Hepatocyte (in vitro differentiated cells): ENCODE results near the gene RGS10. TPM values are rescaled to one million over a fixed set of nuclear protein-coding genes. Genes with fewer than 3 reads are reported as not detected.

Experiments used
- DNase-seq: peaks from one replicate; pipeline ENCODE4 v3.0.0-alpha.2; 2016; ENCODE audit warnings: low spot score
- H2AFZ ChIP-seq: fragments of 200-600 bp; sonication (generic); 2 replicates; pipeline ENCODE4 v1.6.0; 2016; ENCODE audit warnings: antibody characterized with exemption, mild to moderate bottlenecking
- H3K27ac ChIP-seq: fragments of 200-600 bp; sonication (generic); 2 replicates; pipeline ENCODE4 v1.5.1; 2016; ENCODE audit warnings: mild to moderate bottlenecking
- H3K27me3 ChIP-seq: fragments of 200-600 bp; sonication (generic); 2 replicates; pipeline ENCODE4 v1.6.1; 2016
- H3K36me3 ChIP-seq: fragments of 200-600 bp; sonication (generic); replicated peaks from 2 replicates; pipeline ENCODE4 v1.5.1; 2016; ENCODE audit warnings: low read depth; ENCODE audit not compliant: insufficient read depth
- H3K4me1 ChIP-seq: fragments of 200-600 bp; sonication (generic); 2 replicates; pipeline ENCODE4 v1.5.1; 2016; ENCODE audit warnings: mild to moderate bottlenecking, moderate library complexity; ENCODE audit not compliant: insufficient read depth
- H3K4me2 ChIP-seq: fragments of 200-600 bp; sonication (generic); 2 replicates; pipeline ENCODE4 v1.6.0; 2016
- H3K4me3 ChIP-seq: fragments of 200-600 bp; sonication (generic); 2 replicates; pipeline ENCODE4 v1.5.1; 2016; ENCODE audit warnings: mild to moderate bottlenecking
- H3K79me2 ChIP-seq: fragments of 200-600 bp; sonication (generic); 2 replicates; pipeline ENCODE4 v1.6.0; 2017; ENCODE audit warnings: mild to moderate bottlenecking
- H3K9me2 ChIP-seq: fragments of 200-600 bp; sonication (generic); replicated peaks from 2 replicates; pipeline ENCODE4 v1.6.0; 2017; ENCODE audit warnings: mild to moderate bottlenecking; ENCODE audit not compliant: insufficient read depth
- H3K9me3 ChIP-seq: fragments of 200-600 bp; sonication (generic); 2 replicates; pipeline ENCODE4 v1.5.1; 2016; ENCODE audit warnings: low read depth, mild to moderate bottlenecking
- H4K20me1 ChIP-seq: fragments of 200-600 bp; sonication (generic); 2 replicates; pipeline ENCODE4 v1.6.0; 2016; ENCODE audit warnings: mild to moderate bottlenecking; ENCODE audit not compliant: insufficient read depth, poor library complexity, severe bottlenecking
- EZH2 ChIP-seq: fragments of 200-600 bp; sonication (generic); IDR thresholded peaks from 2 replicates; pipeline ENCODE4 v1.6.1; 2016; ENCODE audit warnings: antibody characterized with exemption, mild to moderate bottlenecking, borderline replicate concordance
- EZH2phosphoT487 ChIP-seq: fragments of 200-600 bp; sonication (generic); IDR thresholded peaks from one replicate; pipeline ENCODE4 v1.6.1; 2018; ENCODE audit warnings: antibody characterized with exemption, mild to moderate bottlenecking, low read depth, moderate library complexity; ENCODE audit not compliant: unreplicated experiment, severe bottlenecking
- WGBS: methylation state at CpG from one replicate; pipeline ENCODE4 v1.1.6; 2016; ENCODE audit warnings: low lambda C conversion rate; ENCODE audit errors: missing lambda C conversion rate; 5-methylcytosine and 5-hydroxymethylcytosine counted together
- polyA plus RNA-seq: library from polyadenylated mRNA; unstranded; fragments of >200 nt; fragmentation: Nextera tagmentation; extraction: Ambion mirVana; gene quantifications from 2 replicates; pipeline ENCODE4 v1.2.1, GENCODE V29; 2016
- total RNA-seq: library from RNA; depleted of rRNA; stranded (reverse); fragments of >200 nt; gene quantifications from 2 replicates; pipeline ENCODE4 v1.2.3, GENCODE V29; 2014
- TF ChIP-seq, protein P1 (sequence below): fragments of 200-600 bp; sonication (generic); IDR thresholded peaks from 2 replicates; pipeline ENCODE4 v1.5.1; 2016; ENCODE audit warnings: antibody characterized with exemption, mild to moderate bottlenecking; ENCODE audit not compliant: poor library complexity

The RGS10 gene, protein sequence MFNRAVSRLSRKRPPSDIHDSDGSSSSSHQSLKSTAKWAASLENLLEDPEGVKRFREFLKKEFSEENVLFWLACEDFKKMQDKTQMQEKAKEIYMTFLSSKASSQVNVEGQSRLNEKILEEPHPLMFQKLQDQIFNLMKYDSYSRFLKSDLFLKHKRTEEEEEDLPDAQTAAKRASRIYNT
- total RNA-seq (2.2 and 5.4 TPM in 2 replicates), polyA plus RNA-seq (8.4 and 14.4 TPM in 2 replicates)

DNA sequence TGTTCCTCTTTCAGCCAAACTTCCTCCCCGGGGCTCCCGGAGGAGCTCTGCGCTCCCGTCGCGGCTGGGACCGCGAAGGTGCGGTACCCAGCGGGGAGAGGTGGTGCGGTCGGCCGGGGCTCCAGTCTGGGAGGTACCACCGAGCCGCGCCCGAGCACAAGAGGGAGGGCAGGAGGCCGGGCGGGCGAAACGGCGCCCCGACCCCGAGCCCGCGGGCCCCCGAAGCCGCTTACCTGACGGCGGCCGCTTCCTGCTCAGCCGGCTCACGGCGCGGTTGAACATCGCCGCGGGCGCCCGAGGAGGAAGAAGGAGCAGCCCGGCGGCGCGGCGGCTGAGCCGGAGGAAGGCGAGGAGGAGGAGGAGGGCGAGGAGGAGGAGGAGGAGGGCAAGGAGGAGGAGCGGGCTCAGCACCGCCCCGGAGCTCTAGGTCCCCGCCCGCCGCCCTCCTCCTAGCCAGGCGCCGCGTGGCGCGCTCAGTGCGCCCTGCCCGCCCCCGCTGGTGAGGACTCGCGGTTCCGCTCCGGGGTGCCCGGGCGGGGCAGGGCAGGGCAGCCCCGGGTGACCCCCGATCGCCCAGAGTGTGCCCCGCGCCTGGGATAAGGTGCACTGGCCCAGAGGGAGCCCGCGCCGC lies at the start of gene RGS10:
Gene RGS10 (minus strand): TSS at position 363 of the 631 bp plus-strand sequence. CDS start 81 bp downstream, at position 282.
- TF ChIP-seq EZH2phosphoT487 (peak; percentile 11), EZH2 (peak; percentile 5)
- TF ChIP-seq, protein P1, sequence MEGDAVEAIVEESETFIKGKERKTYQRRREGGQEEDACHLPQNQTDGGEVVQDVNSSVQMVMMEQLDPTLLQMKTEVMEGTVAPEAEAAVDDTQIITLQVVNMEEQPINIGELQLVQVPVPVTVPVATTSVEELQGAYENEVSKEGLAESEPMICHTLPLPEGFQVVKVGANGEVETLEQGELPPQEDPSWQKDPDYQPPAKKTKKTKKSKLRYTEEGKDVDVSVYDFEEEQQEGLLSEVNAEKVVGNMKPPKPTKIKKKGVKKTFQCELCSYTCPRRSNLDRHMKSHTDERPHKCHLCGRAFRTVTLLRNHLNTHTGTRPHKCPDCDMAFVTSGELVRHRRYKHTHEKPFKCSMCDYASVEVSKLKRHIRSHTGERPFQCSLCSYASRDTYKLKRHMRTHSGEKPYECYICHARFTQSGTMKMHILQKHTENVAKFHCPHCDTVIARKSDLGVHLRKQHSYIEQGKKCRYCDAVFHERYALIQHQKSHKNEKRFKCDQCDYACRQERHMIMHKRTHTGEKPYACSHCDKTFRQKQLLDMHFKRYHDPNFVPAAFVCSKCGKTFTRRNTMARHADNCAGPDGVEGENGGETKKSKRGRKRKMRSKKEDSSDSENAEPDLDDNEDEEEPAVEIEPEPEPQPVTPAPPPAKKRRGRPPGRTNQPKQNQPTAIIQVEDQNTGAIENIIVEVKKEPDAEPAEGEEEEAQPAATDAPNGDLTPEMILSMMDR: no peak
- H3K9me2 ChIP-seq: no peaks in the 10 kb centered on the region

DNA sequence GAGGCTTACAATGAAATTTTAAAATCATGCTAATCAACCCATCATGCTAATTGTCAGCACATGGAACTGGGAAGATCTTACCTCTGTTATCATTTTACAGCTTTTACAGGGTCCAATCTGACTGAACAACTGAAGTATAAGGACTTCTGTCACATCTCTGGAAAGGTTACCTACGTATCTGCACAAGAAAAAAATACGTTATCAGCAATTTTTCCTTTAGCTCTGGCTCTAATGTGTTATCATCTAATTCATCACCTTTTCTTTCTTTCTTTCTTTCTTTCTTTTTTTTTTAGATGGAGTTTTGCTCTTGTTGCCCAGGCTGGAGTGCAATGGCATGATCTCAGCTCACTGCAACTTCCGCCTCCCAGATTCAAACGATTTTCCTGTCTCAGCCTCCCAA lies 45.6 kb upstream of the RGS10 start:
- H3K27ac ChIP-seq: no peak overlapping the region
- peaks cover 96% of the 10 kb centered on the region for H4K20me1 ChIP-seq
- no peak overlapping the region for H3K4me3 ChIP-seq
- peaks cover 11% of the 10 kb centered on the region for H3K4me1 ChIP-seq
- no peak overlapping the region for H2AFZ ChIP-seq
- no peak overlapping the region for H3K4me2 ChIP-seq
- 90% methylated on average over 4 of the region's 4 CpGs for WGBS
- H3K36me3 ChIP-seq: no peaks in the 10 kb centered on the region
- H3K9me2 ChIP-seq: no peaks in the 10 kb centered on the region
- H3K79me2 ChIP-seq: peaks cover 100% of the 10 kb centered on the region
- no peak for DNase-seq
- no peaks in the 10 kb centered on the region for H3K9me3 ChIP-seq
- TF ChIP-seq EZH2phosphoT487 (no peak), EZH2 (no peak)
- TF ChIP-seq, protein P1: no peak
- H3K27me3 ChIP-seq: no peaks in the 10 kb centered on the region

More for the DNA sequence above, at the start of gene RGS10:
- Histone ChIP-seq H3K4me1 (peaks cover 18% of the 10 kb centered on the region), H3K36me3 (no peaks in the 10 kb centered on the region), H3K4me2 (peak within 1 kb of the TSS; percentile 100), H4K20me1 (no peaks in the 10 kb centered on the region), H3K79me2 (no peaks in the 10 kb centered on the region), H3K9me3 (no peaks in the 10 kb centered on the region), H2AFZ (peak within 1 kb of the TSS; percentile 85), H3K4me3 (peak within 1 kb of the TSS; percentile 67), H3K27me3 (peaks cover 52% of the 10 kb centered on the region), H3K27ac (no peak within 1 kb of the TSS)
- 0% methylated on average over 13 of the region's 76 CpGs for WGBS
- DNase-seq: peak; percentile 59

DNA sequence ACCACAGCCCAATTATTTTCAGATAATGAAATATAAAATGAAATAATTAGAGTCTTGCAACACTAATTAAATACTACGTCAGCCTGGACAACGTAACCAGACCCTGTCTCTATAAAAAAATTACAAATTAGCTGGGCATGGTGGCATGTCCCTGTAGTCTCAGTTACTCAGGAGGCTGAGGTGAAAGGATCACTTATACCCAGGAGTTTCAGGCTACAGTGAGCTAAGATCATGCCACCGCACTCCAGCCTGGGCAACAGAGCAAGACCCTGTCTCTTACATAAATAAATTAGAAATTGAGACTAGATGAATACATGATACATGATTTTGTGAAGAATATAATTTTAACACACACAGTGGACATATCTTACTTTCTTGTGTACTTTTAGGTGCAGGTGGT lies 35.8 kb upstream of the RGS10 start:
- DNase-seq: no peak
- Histone ChIP-seq H2AFZ (no peak overlapping the region), H3K36me3 (no peaks in the 10 kb centered on the region), H3K27me3 (no peaks in the 10 kb centered on the region), H3K4me3 (no peak overlapping the region), H3K79me2 (peaks cover 19% of the 10 kb centered on the region), H3K27ac (no peak overlapping the region), H4K20me1 (peaks cover 18% of the 10 kb centered on the region), H3K4me2 (no peak overlapping the region), H3K9me3 (no peaks in the 10 kb centered on the region), H3K9me2 (no peaks in the 10 kb centered on the region), H3K4me1 (no peaks in the 10 kb centered on the region)
- 95% methylated on average over 3 of the region's 3 CpGs for WGBS
- TF ChIP-seq, protein P1: no peak
- TF ChIP-seq EZH2phosphoT487 (no peak), EZH2 (no peak)
